Vagina (tissue), 2 donors: ENCODE data around the gene PRG2. TPM values are rescaled to one million over a fixed set of nuclear protein-coding genes. Genes with fewer than 3 reads are reported as not detected.

Experiments
- DNase-seq, 2 donors: peaks; one replicate each; pipeline ENCODE4 v3.0.0-alpha.2; 2017; ENCODE audit errors: extremely low spot score in 2 of 2
- H3K27ac ChIP-seq: fragments of 200-600 bp; sonication (generic); one replicate; pipeline ENCODE4 v1.5.1; 2019
- H3K27me3 ChIP-seq: fragments of 200-600 bp; sonication (generic); one replicate; pipeline ENCODE4 v1.5.1; 2019
- H3K36me3 ChIP-seq, 2 donors: fragments of 200-600 bp; sonication (generic); one replicate each; pipeline ENCODE4 v1.5.1; 2017 to 2019
- H3K4me1 ChIP-seq: fragments of 200-600 bp; sonication (generic); one replicate; pipeline ENCODE4 v1.5.1; 2019
- H3K4me3 ChIP-seq, 2 donors: fragments of 200-600 bp; sonication (generic); 1 replicate in 1 of 2; 2 replicates in 1 of 2; pipeline ENCODE4 v1.5.1; 2016 to 2019
- H3K9me3 ChIP-seq: fragments of 200-600 bp; sonication (generic); one replicate; pipeline ENCODE4 v1.5.1; 2019
- POLR2A ChIP-seq, 2 donors: fragments of 450-650 bp; IDR thresholded peaks; one replicate each; pipeline ENCODE4 v1.6.1; 2017; ENCODE audit warnings: antibody characterized with exemption in 2 of 2, mild to moderate bottlenecking in 2 of 2, moderate library complexity in 2 of 2
- POLR2AphosphoS5 ChIP-seq, 2 donors: sonication (generic); formaldehyde crosslinking; IDR thresholded peaks; one replicate each; pipeline ENCODE4 v1.9.0; 2017; ENCODE audit warnings: antibody characterized with exemption in 2 of 2, mild to moderate bottlenecking in 2 of 2, low read depth in 1 of 2; ENCODE audit not compliant: insufficient read depth in 1 of 2
- intact Hi-C: fragments of 100-400 bp; cut with DNase I; formaldehyde crosslinking; loops from one replicate; pipeline ENCODE4 v1.15.1; 2023
- total RNA-seq: library from RNA; depleted of rRNA; stranded (reverse); fragments of >200 nt; gene quantifications from one replicate; pipeline ENCODE4 v1.2.3, GENCODE V29; 2016
- TF ChIP-seq, protein P1 (sequence below), 3 experiments: fragments of 450-650 bp in 2 of 3; fragments of 200-600 bp in 1 of 3; sonication (generic) in 1 of 3; IDR thresholded peaks; one replicate each; pipeline ENCODE4 v1.5.1; 2017 to 2019; ENCODE audit warnings: antibody characterized with exemption in 3 of 3, mild to moderate bottlenecking in 2 of 3, moderate library complexity in 2 of 3

Gene PRG2
- total RNA-seq, 1 donor from 2014 or later: not detected

- Histone ChIP-seq H3K27me3 (no peaks in the 10 kb centered on the region), H3K27ac (no peak overlapping the region), H3K36me3 (no peaks in the 10 kb centered on the region), H3K4me3 (no peak overlapping the region), H3K9me3 (no peaks in the 10 kb centered on the region), H3K4me1 (no peaks in the 10 kb centered on the region)
- TF ChIP-seq POLR2AphosphoS5 (IDR thresholded peaks at IDR 0.05; ENCODE audit: insufficient read depth in 1 of 2, low read depth in 1 of 2): no peak
- no peak for DNase-seq
- intact Hi-C loops: no loop called here
These were observed 20.2 kb downstream of the PRG2 start for GRCh38 chr11:57370251-57370650.

DNA sequence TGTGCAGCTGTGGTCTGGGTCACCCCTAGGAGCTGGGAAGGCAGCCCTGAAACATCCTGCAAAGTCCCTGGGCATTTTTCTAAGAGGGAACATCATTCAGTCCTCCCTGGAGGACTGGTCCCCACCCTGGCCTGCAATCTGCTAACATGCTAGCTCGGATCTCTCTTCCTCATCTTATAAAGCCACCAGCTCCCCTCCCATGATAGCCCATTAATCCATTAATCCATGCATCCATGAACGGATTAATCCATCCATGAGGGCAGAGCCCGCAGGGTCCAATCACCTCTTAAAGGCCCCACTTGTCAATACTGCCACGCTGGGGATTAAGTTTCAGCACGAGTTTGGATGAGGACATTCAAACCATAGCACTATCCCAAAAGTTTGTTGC is 21.6 kb downstream of the PRG2 start:
- no peak for TF ChIP-seq POLR2AphosphoS5 (IDR thresholded peaks at IDR 0.05; ENCODE audit: insufficient read depth in 1 of 2, low read depth in 1 of 2)
- no peak for TF ChIP-seq POLR2A (IDR thresholded peaks at IDR 0.05)
- TF ChIP-seq, protein P1, sequence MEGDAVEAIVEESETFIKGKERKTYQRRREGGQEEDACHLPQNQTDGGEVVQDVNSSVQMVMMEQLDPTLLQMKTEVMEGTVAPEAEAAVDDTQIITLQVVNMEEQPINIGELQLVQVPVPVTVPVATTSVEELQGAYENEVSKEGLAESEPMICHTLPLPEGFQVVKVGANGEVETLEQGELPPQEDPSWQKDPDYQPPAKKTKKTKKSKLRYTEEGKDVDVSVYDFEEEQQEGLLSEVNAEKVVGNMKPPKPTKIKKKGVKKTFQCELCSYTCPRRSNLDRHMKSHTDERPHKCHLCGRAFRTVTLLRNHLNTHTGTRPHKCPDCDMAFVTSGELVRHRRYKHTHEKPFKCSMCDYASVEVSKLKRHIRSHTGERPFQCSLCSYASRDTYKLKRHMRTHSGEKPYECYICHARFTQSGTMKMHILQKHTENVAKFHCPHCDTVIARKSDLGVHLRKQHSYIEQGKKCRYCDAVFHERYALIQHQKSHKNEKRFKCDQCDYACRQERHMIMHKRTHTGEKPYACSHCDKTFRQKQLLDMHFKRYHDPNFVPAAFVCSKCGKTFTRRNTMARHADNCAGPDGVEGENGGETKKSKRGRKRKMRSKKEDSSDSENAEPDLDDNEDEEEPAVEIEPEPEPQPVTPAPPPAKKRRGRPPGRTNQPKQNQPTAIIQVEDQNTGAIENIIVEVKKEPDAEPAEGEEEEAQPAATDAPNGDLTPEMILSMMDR (IDR thresholded peaks at IDR 0.05): no peak
- H3K4me1 ChIP-seq: no peaks in the 10 kb centered on the region

GRCh38 chr11:57368106-57368844 is 22.2 kb downstream of the PRG2 start:
- Histone ChIP-seq H3K9me3 (no peaks in the 10 kb centered on the region), H3K4me3 (no peak overlapping the region), H3K36me3 (no peaks in the 10 kb centered on the region), H3K27ac (no peak overlapping the region), H3K4me1 (no peaks in the 10 kb centered on the region), H3K27me3 (no peaks in the 10 kb centered on the region)
- TF ChIP-seq POLR2A (IDR thresholded peaks at IDR 0.05): no peak
- DNase-seq: no peak
- intact Hi-C loops: no loop called here

More for the DNA sequence above, 21.6 kb downstream of the PRG2 start:
- Histone ChIP-seq H3K27me3 (no peaks in the 10 kb centered on the region), H3K27ac (no peak overlapping the region), H3K36me3 (no peaks in the 10 kb centered on the region), H3K4me3 (no peak overlapping the region), H3K9me3 (no peaks in the 10 kb centered on the region)
- no peak for DNase-seq
- intact Hi-C loops: no loop called here

GRCh38 chr11:57364851-57365660 is 25.4 kb downstream of the PRG2 start:
- Histone ChIP-seq H3K9me3 (no peaks in the 10 kb centered on the region), H3K4me3 (no peak overlapping the region), H3K27me3 (no peaks in the 10 kb centered on the region), H3K36me3 (no peaks in the 10 kb centered on the region), H3K27ac (no peak overlapping the region), H3K4me1 (no peaks in the 10 kb centered on the region)
- intact Hi-C loops: no loop called here
- DNase-seq: no peak
- TF ChIP-seq, protein P1 (IDR thresholded peaks at IDR 0.05): no peak
- TF ChIP-seq POLR2AphosphoS5 (IDR thresholded peaks at IDR 0.05; ENCODE audit: insufficient read depth in 1 of 2, low read depth in 1 of 2) (no peak), POLR2A (IDR thresholded peaks at IDR 0.05) (no peak)

DNA sequence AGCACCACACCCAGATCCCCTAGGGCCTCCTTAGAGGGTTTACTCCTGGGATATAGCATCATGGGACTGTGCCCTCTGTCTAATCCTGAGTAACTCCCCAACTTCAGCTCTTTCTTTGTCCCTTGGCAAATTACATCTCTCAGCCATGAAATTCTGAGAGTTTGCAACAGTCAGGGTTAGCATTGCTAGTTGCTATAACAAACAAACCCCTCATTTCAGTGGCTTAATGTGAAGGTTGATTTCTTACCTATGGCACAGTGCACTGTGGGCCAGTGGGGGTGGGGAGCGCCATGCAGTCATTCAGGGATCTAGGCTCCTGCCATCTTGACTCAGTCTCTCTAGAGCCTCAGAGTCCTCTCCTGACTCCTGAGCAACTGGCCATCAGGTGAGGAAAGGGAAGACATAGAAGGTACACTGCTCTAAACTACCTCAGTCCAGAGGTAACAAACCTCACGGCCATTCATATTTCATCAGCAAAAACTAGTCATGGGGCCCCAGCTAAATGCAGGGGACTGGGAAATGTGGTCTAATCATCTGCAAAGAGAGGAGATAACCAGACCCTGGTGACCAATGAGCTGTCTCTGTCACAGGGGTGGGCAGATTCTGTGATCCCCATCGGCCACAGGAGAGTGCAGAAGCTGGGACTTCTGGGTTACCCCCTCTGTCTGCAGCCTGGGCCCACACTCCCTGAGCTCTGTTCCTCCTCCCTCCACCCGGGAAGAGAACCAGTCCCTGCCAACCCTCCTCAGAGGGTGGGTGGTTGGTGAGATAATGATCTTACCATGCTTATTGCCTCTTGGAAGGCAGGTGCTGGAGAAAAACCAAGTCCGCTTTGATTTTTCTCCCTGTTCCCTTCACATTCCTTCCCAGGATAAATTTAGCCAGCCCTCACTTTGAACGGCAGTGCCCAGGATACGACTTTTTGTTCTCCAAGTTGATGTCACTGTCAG is 27.0 kb downstream of the PRG2 start:
- no peaks in the 10 kb centered on the region for H3K27me3 ChIP-seq
- no peak overlapping the region for H3K4me3 ChIP-seq
- no peaks in the 10 kb centered on the region for H3K36me3 ChIP-seq
- no peak overlapping the region for H3K27ac ChIP-seq
- DNase-seq: no peak
- H3K4me1 ChIP-seq: peaks cover under 1% of the 10 kb centered on the region
- intact Hi-C loops: no loop called here
- TF ChIP-seq POLR2A (IDR thresholded peaks at IDR 0.05): no peak
- TF ChIP-seq, protein P1 (IDR thresholded peaks at IDR 0.05): no peak
- no peak for TF ChIP-seq POLR2AphosphoS5 (IDR thresholded peaks at IDR 0.05; ENCODE audit: insufficient read depth in 1 of 2, low read depth in 1 of 2)
- H3K9me3 ChIP-seq: no peaks in the 10 kb centered on the region
